Muscle layer of colon (tissue), 2 donors: ENCODE results near the gene ASF1A.

Experiments used
- H3K27ac ChIP-seq: one replicate; pipeline ENCODE4 v1.7.0; 2013; ENCODE audit warnings: low read depth, mild to moderate bottlenecking, low read length, moderate library complexity
- H3K27me3 ChIP-seq, 2 donors: one replicate each; pipeline ENCODE4 v1.7.0; 2013; ENCODE audit warnings: low read length in 2 of 2, mild to moderate bottlenecking in 2 of 2; ENCODE audit not compliant: insufficient read depth in 2 of 2, control insufficient read depth in 1 of 2
- H3K36me3 ChIP-seq: one replicate; pipeline ENCODE4 v1.7.0; 2013; ENCODE audit warnings: mild to moderate bottlenecking, low read length; ENCODE audit not compliant: insufficient read depth
- H3K4me1 ChIP-seq: one replicate; pipeline ENCODE4 v1.7.0; 2013; ENCODE audit warnings: mild to moderate bottlenecking, low read length; ENCODE audit not compliant: insufficient read depth
- H3K4me3 ChIP-seq, 2 donors: one replicate each; pipeline ENCODE4 v1.7.0; 2013; ENCODE audit warnings: low read length in 2 of 2, low read depth in 1 of 2, mild to moderate bottlenecking in 1 of 2, moderate library complexity in 1 of 2
- H3K9ac ChIP-seq: one replicate; pipeline ENCODE4 v1.7.0; 2013; ENCODE audit warnings: low read length
- H3K9me3 ChIP-seq: one replicate; pipeline ENCODE4 v1.7.0; 2013; ENCODE audit warnings: mild to moderate bottlenecking, low read length
- donor health status: abdominal sarcoma.
- donor health status: Adenocarcinoma of cecum.

Gene ASF1A

DNA sequence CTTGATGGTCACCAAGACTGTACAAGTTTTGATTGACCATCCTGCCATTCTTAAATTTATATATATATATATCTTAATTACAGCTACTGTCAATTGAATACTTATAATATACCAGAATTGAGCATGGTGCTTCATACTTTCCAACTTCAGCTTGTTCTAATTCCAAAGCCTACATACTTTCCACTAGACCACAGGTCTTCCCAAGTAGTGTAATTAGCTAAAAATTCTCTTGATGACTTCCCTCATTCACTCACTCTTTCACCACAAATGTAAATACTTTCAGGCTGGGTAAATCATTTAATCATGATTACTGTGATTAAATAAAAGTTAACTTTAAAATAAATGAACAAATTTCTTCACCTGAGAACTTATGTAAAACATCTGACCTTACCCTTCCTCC lies 3.4 kb downstream of the ASF1A start:
- peaks cover 10% of the 10 kb centered on the region for H3K4me1 ChIP-seq
- no peak overlapping the region for H3K4me3 ChIP-seq
- no peak overlapping the region for H3K9ac ChIP-seq
- H3K9me3 ChIP-seq: no peaks in the 10 kb centered on the region
- H3K27ac ChIP-seq: no peak overlapping the region
- no peaks in the 10 kb centered on the region for H3K36me3 ChIP-seq
- no peaks in the 10 kb centered on the region for H3K27me3 ChIP-seq

DNA sequence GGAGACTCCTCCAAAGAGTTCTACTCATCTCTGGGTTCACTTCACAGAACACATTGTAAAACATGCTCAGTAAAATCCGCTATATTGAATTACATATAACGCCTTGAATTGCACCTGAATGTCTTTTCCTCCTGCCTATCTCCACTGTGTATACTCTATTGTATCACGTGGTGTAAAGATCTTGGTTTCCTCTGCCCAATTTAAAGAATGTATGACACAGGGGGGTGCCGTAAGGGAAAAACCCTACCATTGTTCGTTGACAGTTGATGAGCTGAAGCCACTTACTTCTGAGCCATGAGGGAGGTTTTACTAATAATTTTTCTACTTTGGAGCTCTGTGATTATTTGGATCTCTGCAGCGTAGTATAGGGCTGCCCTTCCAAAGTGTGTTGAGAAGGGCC lies 6.0 kb downstream of the ASF1A start:
- no peak overlapping the region for H3K27ac ChIP-seq
- no peaks in the 10 kb centered on the region for H3K27me3 ChIP-seq
- no peak overlapping the region for H3K9ac ChIP-seq
- peaks cover 5% of the 10 kb centered on the region for H3K4me1 ChIP-seq
- no peaks in the 10 kb centered on the region for H3K9me3 ChIP-seq
- peaks cover 5% of the 10 kb centered on the region for H3K36me3 ChIP-seq
- H3K4me3 ChIP-seq: no peak overlapping the region

DNA sequence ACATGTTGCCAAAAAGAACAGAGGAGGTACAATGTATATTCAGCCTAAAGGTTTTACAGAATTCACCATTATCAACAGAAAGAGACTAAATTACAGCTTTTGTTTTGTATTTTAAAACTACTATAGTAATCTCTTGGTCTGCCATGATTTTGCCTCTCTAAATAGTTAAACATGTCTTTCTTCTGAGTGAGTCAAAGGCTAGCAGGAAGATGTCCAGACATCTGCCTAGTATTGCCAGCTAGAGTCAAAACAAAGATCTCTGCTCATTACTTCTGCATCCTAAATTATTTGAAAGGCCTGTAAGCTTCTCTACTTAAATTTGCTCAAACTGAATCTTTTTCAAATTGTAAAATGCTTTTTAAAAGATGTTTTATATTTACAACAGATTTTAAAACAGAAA lies 8.8 kb downstream of the ASF1A start:
- Histone ChIP-seq H3K36me3 (peaks cover 20% of the 10 kb centered on the region), H3K27ac (no peak overlapping the region), H3K4me1 (peaks cover 3% of the 10 kb centered on the region), H3K9ac (no peak overlapping the region), H3K27me3 (no peaks in the 10 kb centered on the region), H3K4me3 (no peak overlapping the region), H3K9me3 (no peaks in the 10 kb centered on the region)

DNA sequence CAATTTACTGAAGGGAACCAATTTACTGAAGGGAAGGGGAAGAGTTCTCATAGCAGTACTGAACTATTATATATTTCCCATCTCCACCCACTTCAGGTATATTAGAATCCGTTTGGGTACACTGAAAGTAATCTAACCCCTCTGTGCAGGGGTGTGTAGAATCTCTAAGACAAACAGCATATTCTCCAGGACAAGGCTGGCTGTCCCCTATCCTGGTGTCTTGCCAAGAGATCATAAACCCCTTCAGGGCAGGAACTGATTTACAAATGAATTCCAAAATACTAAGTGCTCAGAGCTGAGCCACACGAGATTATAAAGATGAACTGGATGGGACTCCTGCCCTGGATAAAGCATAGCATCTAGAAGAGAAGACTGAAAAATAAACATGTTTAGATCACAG lies 9.2 kb downstream of the ASF1A start:
- H3K9ac ChIP-seq: no peak overlapping the region
- peaks cover 20% of the 10 kb centered on the region for H3K36me3 ChIP-seq
- no peak overlapping the region for H3K4me3 ChIP-seq
- H3K4me1 ChIP-seq: no peaks in the 10 kb centered on the region
- H3K9me3 ChIP-seq: no peaks in the 10 kb centered on the region
- no peak overlapping the region for H3K27ac ChIP-seq
- H3K27me3 ChIP-seq: no peaks in the 10 kb centered on the region

DNA sequence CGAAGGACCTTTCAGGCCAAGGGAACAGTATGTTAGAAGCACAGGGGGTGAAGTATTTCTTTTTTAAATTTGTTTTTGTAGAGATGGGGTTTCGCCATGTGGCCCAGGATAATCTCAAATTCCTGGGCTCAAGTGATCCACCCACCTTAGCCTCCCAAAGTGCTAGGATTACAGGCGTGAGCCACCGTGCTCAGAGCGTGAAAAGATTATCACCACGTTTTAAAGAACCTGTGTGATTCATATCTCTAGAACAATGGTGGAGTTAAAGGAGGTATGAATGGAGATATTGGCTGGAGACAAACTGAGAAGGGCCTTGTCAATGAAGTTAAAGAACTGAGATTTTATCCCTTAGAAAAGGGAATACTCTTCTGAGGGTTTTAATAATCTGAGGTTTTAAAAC lies 9.7 kb downstream of the ASF1A start:
- H3K36me3 ChIP-seq: peaks cover 23% of the 10 kb centered on the region
- H3K27ac ChIP-seq: no peak overlapping the region
- H3K9me3 ChIP-seq: no peaks in the 10 kb centered on the region

DNA sequence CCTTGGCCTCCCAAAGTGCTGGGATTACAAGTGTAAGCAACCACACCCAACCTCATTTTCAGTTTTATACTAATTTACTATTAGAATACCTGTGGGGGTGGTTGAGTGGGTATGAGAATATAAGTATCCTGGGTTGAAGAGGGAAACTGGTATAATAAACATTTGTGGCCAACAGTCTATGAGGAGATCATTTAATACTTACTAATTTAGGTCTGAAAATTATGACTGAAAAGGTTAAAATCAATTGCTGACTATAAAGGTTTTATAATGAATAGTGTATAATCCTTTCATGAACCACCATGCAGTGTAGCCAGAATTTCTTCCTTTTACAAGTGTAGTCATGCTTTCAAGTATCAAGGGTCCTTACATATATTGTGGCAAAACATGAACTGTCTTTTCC lies 11.1 kb downstream of the ASF1A start:
- Histone ChIP-seq H3K27ac (no peak overlapping the region), H3K36me3 (peaks cover 32% of the 10 kb centered on the region)

More for the DNA sequence above, 9.7 kb downstream of the ASF1A start:
- no peak overlapping the region for H3K4me3 ChIP-seq
- H3K4me1 ChIP-seq: no peaks in the 10 kb centered on the region
- H3K27me3 ChIP-seq: no peaks in the 10 kb centered on the region
- H3K9ac ChIP-seq: no peak overlapping the region

DNA sequence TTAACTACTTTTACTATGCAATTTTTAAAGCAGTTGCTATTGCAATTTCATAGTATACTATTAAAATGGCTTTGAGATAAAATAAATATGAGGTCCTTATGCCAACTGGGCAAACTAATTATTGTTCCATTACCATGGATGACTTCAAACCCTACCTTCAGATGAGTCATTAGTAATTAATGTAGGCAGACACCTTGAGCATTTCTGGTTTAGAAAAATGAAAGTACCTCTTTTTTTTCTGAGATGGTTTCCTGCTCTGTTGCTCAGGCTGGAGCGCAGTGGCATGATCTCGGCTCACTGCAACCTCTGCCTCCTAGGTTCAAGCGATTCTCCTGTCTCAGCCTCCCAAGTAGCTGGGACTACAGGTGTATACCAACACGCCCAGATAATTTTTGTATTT lies 11.9 kb downstream of the ASF1A start:
- Histone ChIP-seq H3K27me3 (no peaks in the 10 kb centered on the region), H3K9me3 (no peaks in the 10 kb centered on the region), H3K4me1 (no peaks in the 10 kb centered on the region), H3K9ac (no peak overlapping the region), H3K4me3 (no peak overlapping the region), H3K36me3 (peaks cover 39% of the 10 kb centered on the region), H3K27ac (no peak overlapping the region)

More for the DNA sequence above, 11.1 kb downstream of the ASF1A start:
- no peaks in the 10 kb centered on the region for H3K27me3 ChIP-seq
- H3K4me3 ChIP-seq: no peak overlapping the region
- no peaks in the 10 kb centered on the region for H3K4me1 ChIP-seq
- no peak overlapping the region for H3K9ac ChIP-seq
- H3K9me3 ChIP-seq: no peaks in the 10 kb centered on the region

DNA sequence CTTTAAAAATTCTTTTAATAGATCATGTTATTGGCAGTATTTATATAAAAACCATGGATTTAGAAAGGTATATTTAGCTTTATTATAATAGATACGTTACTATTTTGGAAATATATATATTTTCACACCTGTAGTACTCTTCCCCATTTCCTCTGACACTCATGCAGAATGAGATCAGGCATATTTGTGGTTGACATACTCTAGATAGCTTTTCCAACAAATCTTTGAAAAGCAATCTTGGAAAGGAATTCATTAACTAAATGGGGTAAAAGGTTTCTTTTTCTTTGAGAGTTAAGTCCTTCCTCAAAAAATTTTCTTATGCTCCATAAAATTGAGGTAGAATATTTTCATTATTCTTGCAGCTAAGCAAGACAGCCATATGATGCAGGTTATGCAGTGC lies 14.5 kb downstream of the ASF1A start:
- Histone ChIP-seq H3K4me1 (no peaks in the 10 kb centered on the region), H3K4me3 (no peak overlapping the region), H3K9me3 (no peaks in the 10 kb centered on the region), H3K9ac (no peak overlapping the region), H3K27ac (no peak overlapping the region), H3K27me3 (no peaks in the 10 kb centered on the region), H3K36me3 (peaks cover 59% of the 10 kb centered on the region)

DNA sequence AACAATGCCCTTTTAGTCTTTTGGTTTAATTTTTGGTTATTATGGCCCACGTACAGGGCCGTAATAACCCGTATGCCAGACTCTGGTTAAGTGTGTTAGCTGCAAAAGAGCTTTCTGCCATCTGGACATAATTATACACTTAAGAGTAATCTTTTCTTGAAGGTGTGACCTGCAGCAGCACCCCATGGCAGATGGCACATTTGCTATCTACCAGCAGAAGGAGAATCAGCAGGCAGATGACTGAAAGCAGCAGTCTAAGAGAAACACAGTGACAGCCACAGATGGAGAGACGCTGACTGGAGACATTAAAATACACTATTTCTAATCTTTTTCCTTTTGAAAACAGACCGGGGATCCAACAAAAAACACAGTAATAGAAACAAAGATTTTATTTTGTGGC lies 18.7 kb downstream of the ASF1A start:
- no peak overlapping the region for H3K4me3 ChIP-seq
- H3K9ac ChIP-seq: no peak overlapping the region
- no peaks in the 10 kb centered on the region for H3K4me1 ChIP-seq
- no peaks in the 10 kb centered on the region for H3K9me3 ChIP-seq
- no peaks in the 10 kb centered on the region for H3K27me3 ChIP-seq
- no peak overlapping the region for H3K27ac ChIP-seq
- peaks cover 57% of the 10 kb centered on the region for H3K36me3 ChIP-seq

DNA sequence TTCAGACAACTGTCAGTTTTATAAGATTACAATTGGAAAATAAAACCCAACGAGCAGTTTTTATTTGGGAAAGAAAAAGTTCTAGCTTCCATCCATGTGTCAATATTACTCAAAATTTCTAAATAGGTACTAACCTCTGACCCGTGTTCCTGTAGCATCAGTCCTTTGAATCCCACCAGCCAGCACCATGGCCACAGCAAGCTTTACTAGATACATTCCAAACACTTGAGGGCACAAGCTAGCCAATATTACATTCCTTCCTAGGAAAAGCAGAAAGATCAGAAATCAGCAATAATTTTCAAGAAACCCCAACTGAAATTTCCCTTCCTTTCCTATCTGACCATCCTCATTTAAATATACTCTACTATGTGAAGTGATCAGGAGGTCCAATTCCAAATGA lies 19.2 kb downstream of the ASF1A start:
- peaks cover 57% of the 10 kb centered on the region for H3K36me3 ChIP-seq
- H3K27ac ChIP-seq: no peak overlapping the region
- H3K4me1 ChIP-seq: no peaks in the 10 kb centered on the region
- H3K27me3 ChIP-seq: no peaks in the 10 kb centered on the region
- H3K9ac ChIP-seq: no peak overlapping the region
- H3K4me3 ChIP-seq: no peak overlapping the region
- no peaks in the 10 kb centered on the region for H3K9me3 ChIP-seq

DNA sequence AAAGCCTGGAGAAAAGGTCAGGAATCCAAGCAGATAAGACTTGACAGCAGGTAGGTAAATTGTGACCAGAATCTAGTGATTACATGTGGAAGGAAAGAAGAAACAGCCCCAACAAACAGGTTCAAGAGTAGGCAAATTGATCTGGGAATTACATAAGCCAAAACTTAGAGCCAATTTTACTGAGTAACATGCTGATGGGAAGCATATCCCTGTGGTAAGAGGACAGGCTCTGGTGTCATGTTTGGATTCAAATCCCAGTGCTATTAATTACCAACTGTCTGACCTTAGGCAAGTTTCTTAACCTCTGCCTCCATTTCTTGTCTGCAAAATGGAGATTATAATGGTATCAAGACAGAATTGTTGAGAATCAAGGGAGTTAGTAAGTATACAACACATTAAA lies 20.6 kb downstream of the ASF1A start:
- no peak overlapping the region for H3K4me3 ChIP-seq
- H3K9me3 ChIP-seq: no peaks in the 10 kb centered on the region
- H3K4me1 ChIP-seq: no peaks in the 10 kb centered on the region
- no peaks in the 10 kb centered on the region for H3K27me3 ChIP-seq
- no peak overlapping the region for H3K27ac ChIP-seq
- H3K36me3 ChIP-seq: peaks cover 48% of the 10 kb centered on the region
- H3K9ac ChIP-seq: no peak overlapping the region

DNA sequence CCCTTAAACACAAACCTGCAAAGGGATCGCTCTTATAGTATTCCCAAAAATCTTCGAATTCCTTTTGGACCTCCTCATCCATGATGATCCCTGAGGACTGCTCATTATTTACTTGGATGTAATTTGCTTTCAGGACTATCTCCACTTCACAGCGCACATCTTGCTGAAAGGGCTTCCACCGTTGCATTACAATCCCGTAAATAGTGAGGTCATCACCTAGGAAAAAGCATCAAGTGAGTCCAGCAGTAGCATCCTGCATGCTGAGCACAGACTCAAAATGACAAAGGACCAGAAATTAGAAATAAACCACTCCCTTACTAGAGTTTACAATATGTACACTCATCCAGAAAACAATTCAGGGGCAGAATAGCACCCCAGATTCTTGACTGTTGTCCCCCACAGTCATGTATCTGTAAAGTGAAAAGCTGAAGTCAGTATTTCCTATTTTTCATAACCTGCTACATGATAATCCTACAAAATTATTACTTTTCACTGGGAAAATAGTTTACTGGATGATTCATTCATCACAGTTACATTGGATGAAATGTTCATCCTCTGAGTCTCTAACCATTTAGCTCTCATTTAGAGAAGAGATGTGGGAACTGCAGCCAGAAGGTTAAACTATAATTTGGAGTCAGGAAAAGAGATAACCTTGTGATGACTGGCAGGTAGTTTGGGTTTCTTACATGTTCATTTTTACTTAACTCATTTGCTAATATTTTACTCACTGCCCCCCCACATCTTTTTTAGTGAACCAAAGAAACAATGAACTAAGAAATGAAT lies 23.8 kb downstream of the ASF1A start:
- H3K4me3 ChIP-seq: no peak overlapping the region
- no peaks in the 10 kb centered on the region for H3K27me3 ChIP-seq
- H3K9me3 ChIP-seq: no peaks in the 10 kb centered on the region
- no peak overlapping the region for H3K27ac ChIP-seq
- no peak overlapping the region for H3K9ac ChIP-seq
- no peaks in the 10 kb centered on the region for H3K4me1 ChIP-seq
- H3K36me3 ChIP-seq: peaks cover 40% of the 10 kb centered on the region
